Activated CD4-positive, alpha-beta T cell treated with anti-CD3 and anti-CD28 coated beads, Interleukin-2, amount 10 ng/mL, durations not matched to agents 7 days and 5 days (primary cell): ENCODE results near the gene SNCB. TPM values are rescaled to one million over a fixed set of nuclear protein-coding genes. Genes with fewer than 3 reads are reported as not detected.

Experiments used
- CTCF ChIA-PET: fragments of 350-600 bp; sonication (Branson Sonifier 250); formaldehyde crosslinking; loops from one replicate; lab custom pipeline; 2021; ENCODE audit warnings: antibody characterized with exemption; lab: Charles Lee
- POLR2A ChIA-PET: fragments of 350-600 bp; sonication (Branson Sonifier 250); formaldehyde crosslinking; loops from one replicate; lab custom pipeline; 2021; ENCODE audit warnings: antibody characterized with exemption; lab: Charles Lee
- DNase-seq: peaks from one replicate; pipeline ENCODE4 v3.0.0-alpha.2; 2020
- H3K27ac Mint-ChIP-seq: one replicate; pipeline ENCODE4 v1.8.0; 2021; ENCODE audit warnings: mild to moderate bottlenecking, moderate library complexity, mixed read lengths
- H3K27me3 Mint-ChIP-seq: one replicate; pipeline ENCODE4 v1.8.0; 2021; ENCODE audit warnings: mixed read lengths
- H3K36me3 Mint-ChIP-seq: one replicate; pipeline ENCODE4 v1.8.0; 2021; ENCODE audit warnings: low read depth, mixed read lengths
- H3K4me1 Mint-ChIP-seq: one replicate; pipeline ENCODE4 v1.8.0; 2021; ENCODE audit warnings: mixed read lengths
- H3K4me3 Mint-ChIP-seq: one replicate; pipeline ENCODE4 v1.8.0; 2021; ENCODE audit warnings: mild to moderate bottlenecking, moderate library complexity, mixed read lengths
- H3K9me3 Mint-ChIP-seq: one replicate; pipeline ENCODE4 v1.8.0; 2021; ENCODE audit warnings: mixed read lengths
- total RNA-seq, 2 experiments: library from RNA; stranded (reverse); gene quantifications; one replicate each; pipeline ENCODE4 v1.2.3, GENCODE V29; 2021

Gene SNCB
- total RNA-seq, 2 experiments from 2014 or later = not detected

DNA sequence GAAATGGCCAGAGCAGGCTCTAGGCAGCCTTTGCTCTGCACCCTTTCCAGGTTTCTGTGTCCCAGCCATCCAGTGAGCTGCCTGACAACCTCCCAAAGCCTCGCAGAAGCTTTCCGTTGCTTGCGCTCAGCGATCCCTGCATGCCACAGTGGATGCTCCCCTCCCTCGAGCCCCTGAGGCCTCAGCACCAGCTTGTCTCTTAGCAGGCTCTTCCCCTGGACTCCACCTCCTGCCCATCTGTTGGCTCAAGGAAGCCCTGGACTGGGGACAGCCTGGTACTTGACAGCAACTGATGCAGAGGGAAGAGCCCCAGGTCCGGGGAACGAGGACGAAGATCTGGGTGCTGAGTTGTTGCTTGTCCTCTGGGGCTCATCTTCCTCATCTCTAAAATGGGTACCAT is 40.1 kb upstream of the SNCB start:
- Mint-ChIP-seq H3K9me3 (no peaks in the 10 kb centered on the region), H3K4me3 (no peak overlapping the region), H3K36me3 (no peaks in the 10 kb centered on the region), H3K27me3 (peaks cover 9% of the 10 kb centered on the region), H3K4me1 (no peaks in the 10 kb centered on the region), H3K27ac (no peak overlapping the region)
- ChIA-PET CTCF (interaction anchor here (0.7 to 3.2 kb wide), 3 partner anchors 11 to 311 kb away, joined by 3 to 25 read pairs (median 4); no protein-coding TSS in a partner anchor), POLR2A (no interaction called here)
- no peak for DNase-seq

DNA sequence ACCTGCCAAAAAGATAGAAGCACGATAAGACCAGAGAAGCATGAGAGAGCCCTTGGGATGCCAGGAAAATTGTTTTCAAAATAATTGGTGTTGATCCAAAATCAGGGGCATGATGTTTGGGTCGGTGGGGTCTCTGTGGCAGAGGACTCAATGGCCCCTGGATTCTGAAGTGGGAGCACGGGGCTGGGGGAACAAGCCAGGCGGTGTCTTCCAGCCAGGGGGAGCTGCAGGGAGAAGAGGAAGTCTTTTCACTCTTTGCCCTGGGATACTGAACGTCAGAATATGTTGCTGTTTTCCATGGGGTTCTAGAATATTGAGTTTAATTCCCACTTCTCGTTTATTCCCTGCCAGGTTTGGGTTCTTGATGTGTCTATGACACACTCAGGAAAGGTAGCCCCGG is 37.3 kb upstream of the SNCB start:
- ChIA-PET CTCF (interaction anchor here (3.2 kb wide), 1 partner anchor 8 kb away, joined by 25 read pairs; no protein-coding TSS in a partner anchor), POLR2A (no interaction called here)
- Mint-ChIP-seq H3K27ac (no peak overlapping the region), H3K9me3 (no peaks in the 10 kb centered on the region), H3K27me3 (peaks cover 16% of the 10 kb centered on the region), H3K36me3 (no peaks in the 10 kb centered on the region), H3K4me3 (no peak overlapping the region), H3K4me1 (no peaks in the 10 kb centered on the region)
- DNase-seq = no peak

- no peaks in the 10 kb centered on the region for H3K9me3 Mint-ChIP-seq
- H3K4me3 Mint-ChIP-seq = no peak overlapping the region
- ChIA-PET CTCF (no interaction called here), POLR2A (no interaction called here)
- H3K4me1 Mint-ChIP-seq = peaks cover 4% of the 10 kb centered on the region
- peaks cover 14% of the 10 kb centered on the region for H3K27me3 Mint-ChIP-seq
- no peaks in the 10 kb centered on the region for H3K36me3 Mint-ChIP-seq
- no peak overlapping the region for H3K27ac Mint-ChIP-seq
- DNase-seq = no peak
Measured at GRCh38 chr5:176665517-176665916, 35.2 kb upstream of the SNCB start.

DNA sequence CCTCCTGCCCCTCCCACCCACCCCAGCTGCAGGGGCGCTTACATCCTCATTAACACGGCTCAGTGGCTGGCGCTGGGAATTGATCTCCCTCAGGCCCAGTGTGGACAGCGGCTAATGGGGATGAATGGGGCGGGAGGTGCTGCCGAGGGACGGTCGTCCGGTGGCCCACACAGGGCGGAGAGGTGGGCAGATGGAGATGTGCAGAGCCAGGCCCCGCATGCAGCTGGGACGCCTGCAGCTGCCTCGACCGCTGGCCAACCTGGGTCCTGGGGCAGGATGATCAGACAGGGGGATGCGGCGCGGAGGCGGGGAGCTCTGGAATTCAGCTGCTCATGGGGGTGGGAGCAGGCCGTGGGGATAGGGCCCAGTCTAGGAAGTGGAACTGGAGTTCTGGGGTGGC is 34.6 kb upstream of the SNCB start:
- Mint-ChIP-seq H3K4me1 (peaks cover 10% of the 10 kb centered on the region), H3K36me3 (no peaks in the 10 kb centered on the region), H3K9me3 (no peaks in the 10 kb centered on the region), H3K4me3 (no peak overlapping the region), H3K27ac (no peak overlapping the region), H3K27me3 (peaks cover 14% of the 10 kb centered on the region)
- CTCF ChIA-PET = no interaction called here
- POLR2A ChIA-PET = no interaction called here
- DNase-seq = no peak

- ChIA-PET CTCF (no interaction called here), POLR2A (no interaction called here)
- H3K27me3 Mint-ChIP-seq = peaks cover 14% of the 10 kb centered on the region
Measured at GRCh38 chr5:176664479-176664878, 34.1 kb upstream of the SNCB start.

DNA sequence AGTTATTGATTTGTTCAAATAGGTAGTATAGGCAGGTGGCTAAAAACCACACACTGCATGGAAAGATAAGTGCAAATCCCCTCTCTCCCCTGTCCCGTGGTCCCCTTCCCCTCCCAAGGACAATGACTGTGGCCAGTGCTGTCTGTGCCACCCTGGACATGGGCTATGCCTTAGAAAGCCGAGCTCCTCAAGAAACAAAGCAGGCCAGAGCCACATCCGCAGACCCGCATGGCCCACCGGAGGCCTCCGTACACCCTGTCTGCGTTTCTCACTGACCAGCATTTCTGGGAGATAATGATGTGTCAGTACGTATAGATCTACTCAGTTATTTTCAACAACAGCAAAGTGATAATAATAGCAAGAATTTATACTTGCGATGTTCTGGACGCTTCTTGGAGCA is 33.2 kb upstream of the SNCB start:
- CTCF ChIA-PET = interaction anchor here (0.8 kb wide), 1 partner anchor 10 kb away, joined by 3 read pairs; no protein-coding TSS in a partner anchor
- H3K9me3 Mint-ChIP-seq = no peaks in the 10 kb centered on the region
- POLR2A ChIA-PET = no interaction called here
- no peaks in the 10 kb centered on the region for H3K36me3 Mint-ChIP-seq
- peaks cover 23% of the 10 kb centered on the region for H3K4me1 Mint-ChIP-seq
- H3K27me3 Mint-ChIP-seq = peaks cover 11% of the 10 kb centered on the region
- no peak overlapping the region for H3K27ac Mint-ChIP-seq
- H3K4me3 Mint-ChIP-seq = no peak overlapping the region
- DNase-seq = no peak

More at GRCh38 chr5:176664479-176664878, 34.1 kb upstream of the SNCB start:
- Mint-ChIP-seq H3K27ac (no peak overlapping the region), H3K9me3 (no peaks in the 10 kb centered on the region), H3K36me3 (no peaks in the 10 kb centered on the region), H3K4me3 (no peak overlapping the region), H3K4me1 (peaks cover 14% of the 10 kb centered on the region)
- no peak for DNase-seq

GRCh38 chr5:176662371-176663333 is 32.3 kb upstream of the SNCB start:
- no peaks in the 10 kb centered on the region for H3K9me3 Mint-ChIP-seq

DNA sequence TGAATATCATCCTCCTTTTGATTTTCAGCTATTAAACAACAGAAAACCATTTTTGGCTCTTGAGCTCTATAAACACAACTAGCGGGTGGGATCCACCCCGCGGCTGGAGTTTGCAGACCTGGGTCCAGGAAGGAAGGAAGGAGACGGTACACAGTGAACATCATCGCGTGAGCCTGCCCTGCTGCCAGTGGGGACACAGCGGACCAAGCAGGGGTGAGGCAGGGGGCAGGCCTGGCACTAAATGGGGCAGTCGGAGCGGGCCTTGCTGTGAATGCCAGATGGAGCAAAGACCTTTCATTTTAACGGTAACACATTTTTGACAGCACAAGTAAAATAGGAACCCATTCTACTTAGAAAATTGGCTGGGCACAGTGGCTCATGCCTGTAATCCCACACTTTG is 31.3 kb upstream of the SNCB start:
- no peak for DNase-seq
- Mint-ChIP-seq H3K4me3 (no peak overlapping the region), H3K9me3 (no peaks in the 10 kb centered on the region), H3K27me3 (peaks cover 9% of the 10 kb centered on the region), H3K36me3 (no peaks in the 10 kb centered on the region), H3K27ac (no peak overlapping the region), H3K4me1 (peaks cover 33% of the 10 kb centered on the region)
- ChIA-PET POLR2A (no interaction called here), CTCF (interaction anchor here (0.9 to 5.8 kb wide), 12 partner anchors 12 to 452 kb away, joined by 3 to 76 read pairs (median 4); partner anchors contain the start of gene TSPAN17)

More at GRCh38 chr5:176662371-176663333, 32.3 kb upstream of the SNCB start:
- no peak overlapping the region for H3K27ac Mint-ChIP-seq
- peaks cover 11% of the 10 kb centered on the region for H3K27me3 Mint-ChIP-seq
- ChIA-PET POLR2A (no interaction called here), CTCF (interaction anchor here (0.6 to 2.5 kb wide), 3 partner anchors 11 to 110 kb away, joined by 3 to 9 read pairs (median 3); no protein-coding TSS in a partner anchor)
- no peak for DNase-seq
- H3K4me3 Mint-ChIP-seq = no peak overlapping the region
- H3K36me3 Mint-ChIP-seq = no peaks in the 10 kb centered on the region
- peaks cover 32% of the 10 kb centered on the region for H3K4me1 Mint-ChIP-seq

DNA sequence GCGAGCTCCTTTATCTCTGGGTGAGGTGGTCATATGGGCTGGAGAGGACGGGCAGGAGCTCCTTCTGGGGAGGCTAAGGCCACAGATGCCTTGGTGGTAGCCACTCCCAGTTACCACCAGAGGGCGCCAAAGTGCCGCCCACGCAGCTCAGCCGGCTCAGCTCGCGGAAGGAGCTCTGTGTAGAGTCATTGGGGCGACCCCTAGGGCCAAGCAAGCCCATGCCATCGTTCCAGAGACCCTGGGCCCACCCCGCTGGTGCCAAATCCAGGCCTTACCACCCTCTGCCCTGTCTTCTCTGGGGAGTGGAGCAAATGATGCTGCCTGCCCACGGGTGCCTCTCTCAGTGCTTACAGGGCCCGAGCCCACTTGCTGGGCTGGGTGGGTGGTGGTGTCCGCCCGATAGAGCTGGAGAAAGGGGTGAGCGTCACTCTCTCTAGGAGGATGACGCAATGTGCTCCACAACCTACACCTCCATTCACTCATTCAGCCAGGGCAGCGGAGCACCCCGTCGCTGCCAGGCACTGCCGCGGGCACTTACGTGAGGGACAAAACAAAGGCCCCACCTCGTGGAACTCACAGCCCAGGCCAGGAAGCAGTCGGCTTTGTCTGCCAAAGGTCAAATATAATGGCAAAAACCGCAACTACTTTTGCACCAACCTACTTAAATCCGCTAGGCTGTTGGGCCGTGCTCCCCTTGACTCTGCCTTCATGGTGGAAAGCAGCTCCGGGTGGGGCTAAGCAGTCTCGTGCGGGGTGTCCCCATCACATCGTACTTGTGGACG is 30.7 kb upstream of the SNCB start:
- Mint-ChIP-seq H3K4me1 (peaks cover 33% of the 10 kb centered on the region), H3K36me3 (peaks cover 3% of the 10 kb centered on the region), H3K9me3 (no peaks in the 10 kb centered on the region), H3K27me3 (peaks cover 7% of the 10 kb centered on the region), H3K4me3 (no peak overlapping the region), H3K27ac (no peak overlapping the region)
- POLR2A ChIA-PET = no interaction called here
- CTCF ChIA-PET = interaction anchor here (0.5 to 5.8 kb wide), 43 partner anchors 8 to 1101 kb away, joined by 3 to 76 read pairs (median 4); partner anchors contain the start of genes CLTB and TSPAN17
- DNase-seq = peak; percentile 81

- Mint-ChIP-seq H3K36me3 (peaks cover 3% of the 10 kb centered on the region), H3K4me3 (no peak overlapping the region)
Measured at GRCh38 chr5:176660530-176660859, 30.2 kb upstream of the SNCB start.

GRCh38 chr5:176659860-176660461 is 29.6 kb upstream of the SNCB start:
- Mint-ChIP-seq H3K9me3 (no peaks in the 10 kb centered on the region), H3K27ac (peak overlapping the region; percentile 38), H3K36me3 (peaks cover 5% of the 10 kb centered on the region), H3K4me3 (no peak overlapping the region), H3K27me3 (peaks cover 7% of the 10 kb centered on the region), H3K4me1 (peaks cover 33% of the 10 kb centered on the region)
- ChIA-PET CTCF (interaction anchor here (0.5 to 5.8 kb wide), 39 partner anchors 9 to 1100 kb away, joined by 3 to 76 read pairs (median 4); partner anchors contain the start of genes CLTB and TSPAN17), POLR2A (no interaction called here)
- no peak for DNase-seq

More at GRCh38 chr5:176660530-176660859, 30.2 kb upstream of the SNCB start:
- DNase-seq = no peak
- POLR2A ChIA-PET = no interaction called here
- Mint-ChIP-seq H3K27ac (peak overlapping the region; percentile 38), H3K4me1 (peaks cover 33% of the 10 kb centered on the region), H3K27me3 (peaks cover 7% of the 10 kb centered on the region), H3K9me3 (no peaks in the 10 kb centered on the region)
- CTCF ChIA-PET = interaction anchor here (0.5 to 5.8 kb wide), 42 partner anchors 9 to 1101 kb away, joined by 3 to 76 read pairs (median 4); partner anchors contain the start of genes CLTB and TSPAN17

DNA sequence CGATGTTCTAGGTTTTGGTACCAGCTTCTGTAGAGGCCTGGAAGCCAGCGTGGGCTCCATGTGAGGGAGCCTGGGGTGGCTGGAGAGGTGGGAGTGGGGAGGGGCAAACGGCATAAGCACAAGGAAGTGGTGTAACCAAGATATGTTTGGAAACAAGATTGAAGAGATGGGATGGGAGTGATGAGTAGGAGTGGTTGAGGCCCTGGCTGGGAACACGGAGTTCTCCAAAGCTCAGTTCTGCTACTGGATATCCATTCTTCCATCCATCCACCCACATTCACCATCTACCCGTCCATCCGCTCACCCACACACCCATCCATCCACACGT is 29.1 kb upstream of the SNCB start:
- Mint-ChIP-seq H3K9me3 (no peaks in the 10 kb centered on the region), H3K4me3 (no peak overlapping the region), H3K27me3 (peaks cover 7% of the 10 kb centered on the region), H3K4me1 (peaks cover 33% of the 10 kb centered on the region), H3K36me3 (peaks cover 5% of the 10 kb centered on the region), H3K27ac (no peak overlapping the region)
- DNase-seq = no peak
- ChIA-PET POLR2A (interaction anchor here (0.7 kb wide), 1 partner anchor 12 kb away, joined by 3 read pairs; the partner anchor contains the start of gene TSPAN17), CTCF (interaction anchor here (0.9 to 5.8 kb wide), 8 partner anchors 10 to 930 kb away, joined by 3 to 76 read pairs (median 5); partner anchors contain the start of gene TSPAN17)
